OCI-LY7 (cell line): ENCODE results near the gene EVA1B.

ENCODE experiments used
- EZH2phosphoT487 ChIP-seq: fragments of 200-600 bp; sonication (generic); IDR thresholded peaks from 2 replicates; pipeline ENCODE4 v1.6.1; 2018; ENCODE audit warnings: low read depth, borderline replicate concordance, mild to moderate bottlenecking, mixed run types, antibody characterized with exemption, low read length, moderate library complexity, mixed read lengths
- TF ChIP-seq, protein P1 (sequence below): fragments of 200-600 bp; sonication (generic); conservative IDR thresholded peaks from 2 replicates; pipeline ENCODE4 v1.5.1; 2014; ENCODE audit warnings: mild to moderate bottlenecking, antibody characterized with exemption, low read length, moderate library complexity, mixed read lengths

DNA sequence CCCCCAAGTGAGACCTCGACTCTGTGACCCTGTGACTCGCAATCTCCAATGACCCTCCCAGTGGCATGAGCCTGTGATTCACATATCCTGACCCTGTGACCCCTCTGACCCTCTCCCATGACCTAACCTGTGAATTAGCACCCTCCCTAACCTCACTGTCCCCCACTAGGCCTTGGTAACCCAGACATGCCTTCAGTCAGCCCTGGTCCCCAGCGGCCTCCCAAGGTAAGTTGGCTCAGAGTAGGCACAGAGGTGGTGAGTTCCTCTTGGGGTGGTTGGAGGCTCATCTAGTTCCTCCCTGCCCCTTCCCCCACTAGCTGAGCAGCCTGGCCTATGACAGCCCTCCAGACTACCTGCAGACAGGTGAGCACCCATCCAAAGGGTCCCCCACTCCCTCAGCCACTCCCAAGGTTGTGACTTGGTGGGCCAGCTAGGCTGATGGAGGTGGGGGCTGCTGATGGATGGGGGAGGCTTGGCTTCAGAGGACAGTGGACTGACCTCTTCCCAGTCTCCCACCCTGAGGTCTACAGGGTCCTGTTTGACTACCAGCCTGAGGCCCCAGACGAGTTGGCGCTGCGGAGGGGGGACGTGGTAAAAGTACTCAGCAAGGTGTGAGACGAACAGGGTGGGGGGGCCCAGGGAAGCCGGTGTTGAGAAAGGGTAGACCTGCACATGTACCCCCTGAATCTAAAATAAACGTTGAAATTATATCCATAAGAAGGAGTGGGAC is 15.7 kb downstream of the EVA1B start:
- TF ChIP-seq, protein P1, sequence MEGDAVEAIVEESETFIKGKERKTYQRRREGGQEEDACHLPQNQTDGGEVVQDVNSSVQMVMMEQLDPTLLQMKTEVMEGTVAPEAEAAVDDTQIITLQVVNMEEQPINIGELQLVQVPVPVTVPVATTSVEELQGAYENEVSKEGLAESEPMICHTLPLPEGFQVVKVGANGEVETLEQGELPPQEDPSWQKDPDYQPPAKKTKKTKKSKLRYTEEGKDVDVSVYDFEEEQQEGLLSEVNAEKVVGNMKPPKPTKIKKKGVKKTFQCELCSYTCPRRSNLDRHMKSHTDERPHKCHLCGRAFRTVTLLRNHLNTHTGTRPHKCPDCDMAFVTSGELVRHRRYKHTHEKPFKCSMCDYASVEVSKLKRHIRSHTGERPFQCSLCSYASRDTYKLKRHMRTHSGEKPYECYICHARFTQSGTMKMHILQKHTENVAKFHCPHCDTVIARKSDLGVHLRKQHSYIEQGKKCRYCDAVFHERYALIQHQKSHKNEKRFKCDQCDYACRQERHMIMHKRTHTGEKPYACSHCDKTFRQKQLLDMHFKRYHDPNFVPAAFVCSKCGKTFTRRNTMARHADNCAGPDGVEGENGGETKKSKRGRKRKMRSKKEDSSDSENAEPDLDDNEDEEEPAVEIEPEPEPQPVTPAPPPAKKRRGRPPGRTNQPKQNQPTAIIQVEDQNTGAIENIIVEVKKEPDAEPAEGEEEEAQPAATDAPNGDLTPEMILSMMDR = no peak
- no peak for TF ChIP-seq EZH2phosphoT487
